AG09319 (cell line): ENCODE measurements around the gene GLA.

Experiments
- DNase-seq: peaks from one replicate; pipeline ENCODE4 v3.0.0-alpha.2; 2010; ENCODE audit warnings: low read depth; ENCODE audit errors: extremely low read depth
- CTCF ChIP-seq: IDR thresholded peaks from 2 replicates; pipeline ENCODE4 v1.5.1; 2011; ENCODE audit warnings: low read depth, mild to moderate bottlenecking, inconsistent platforms, low read length, moderate library complexity

The GLA gene

DNA sequence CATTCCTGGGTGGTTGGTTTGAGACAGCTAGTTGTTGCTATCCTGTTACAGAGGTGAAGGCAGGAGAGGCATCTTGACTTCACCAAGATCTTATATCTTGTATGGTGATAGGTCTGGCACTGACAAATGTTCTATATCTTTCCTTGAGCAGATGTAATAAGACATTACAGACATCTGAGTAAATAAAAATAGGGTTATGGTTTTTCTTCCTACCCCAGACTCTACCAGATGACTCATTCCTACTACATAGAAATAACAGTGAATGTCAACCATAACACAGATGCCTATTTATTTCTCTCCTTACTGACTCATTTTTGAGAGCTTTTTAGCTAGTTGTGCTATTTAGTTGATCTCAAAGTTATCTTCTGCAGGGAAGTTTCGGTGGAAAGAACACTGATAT lies 22.2 kb upstream of the GLA start:
- no peak for TF ChIP-seq CTCF
- DNase-seq, result no peak

GRCh38 chrX:101427954-101428353 lies 20.2 kb upstream of the GLA start:
- no peak for TF ChIP-seq CTCF
- no peak for DNase-seq

- TF ChIP-seq CTCF, result no peak
- no peak for DNase-seq
Observed at GRCh38 chrX:101419489-101419888, 11.8 kb upstream of the GLA start.

DNA sequence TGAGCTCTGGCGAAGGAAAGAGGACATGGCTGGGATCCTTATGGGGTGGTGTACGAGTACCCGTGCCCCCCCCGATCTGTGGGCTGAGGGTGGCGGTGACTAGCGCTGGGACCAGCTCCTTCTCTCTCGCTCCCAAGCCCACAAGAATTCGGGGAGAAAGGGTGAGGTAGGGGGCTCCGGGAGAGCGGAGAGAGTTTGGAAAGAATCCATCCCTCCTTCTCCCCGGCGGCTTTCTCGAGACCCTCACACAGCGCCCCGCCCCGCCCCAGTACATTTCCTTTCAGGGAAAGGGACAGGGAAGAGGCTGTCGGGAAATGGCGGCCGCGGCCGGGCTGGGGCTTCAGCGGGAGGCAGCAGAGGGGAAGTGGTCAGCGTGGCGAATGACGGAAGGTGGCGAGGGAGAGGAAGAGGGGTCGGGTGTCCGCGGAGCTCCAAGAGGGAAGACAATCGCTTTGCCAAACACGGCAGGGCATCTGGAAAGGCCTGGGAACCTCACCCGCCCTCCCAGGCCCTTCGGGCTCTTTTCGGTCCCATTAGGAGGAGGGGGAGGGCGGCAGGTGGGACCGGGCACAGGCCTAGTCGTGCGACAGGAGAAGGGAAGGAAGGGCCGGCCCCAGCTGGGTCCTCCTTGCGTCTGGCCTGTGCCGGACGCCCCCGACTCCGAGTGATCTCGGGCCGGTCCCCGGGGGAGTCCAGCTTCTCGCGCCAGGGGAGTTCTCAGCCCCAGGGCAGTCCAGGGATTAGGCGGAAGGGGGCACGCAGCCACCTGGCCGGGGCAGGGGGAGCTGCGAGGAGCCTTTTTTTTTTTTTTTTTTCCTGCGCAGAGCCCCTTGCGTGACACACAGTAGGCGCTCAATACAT lies 10.5 kb upstream of the GLA start:
- TF ChIP-seq CTCF, result no peak
- no peak for DNase-seq

DNA sequence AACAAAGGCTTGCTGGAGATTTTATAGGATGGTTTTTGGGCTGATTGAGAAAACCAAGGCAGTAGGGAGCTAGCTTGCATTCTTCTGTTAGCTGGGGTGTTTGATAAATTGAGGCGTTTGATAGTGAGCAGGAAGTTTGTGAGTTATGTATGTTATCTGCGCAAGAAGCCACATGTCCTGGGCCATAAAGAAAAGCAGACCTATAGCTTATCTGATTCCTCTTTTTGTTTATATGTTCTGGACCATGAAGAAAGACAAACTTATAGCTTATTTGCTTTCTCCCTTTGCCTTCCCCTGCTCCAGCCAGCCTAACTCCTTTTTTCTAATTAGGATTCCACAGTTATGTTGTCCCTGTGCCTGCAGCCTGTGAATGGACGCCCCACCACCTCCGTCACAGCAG lies 9.5 kb upstream of the GLA start:
- no peak for TF ChIP-seq CTCF
- DNase-seq, result no peak

DNA sequence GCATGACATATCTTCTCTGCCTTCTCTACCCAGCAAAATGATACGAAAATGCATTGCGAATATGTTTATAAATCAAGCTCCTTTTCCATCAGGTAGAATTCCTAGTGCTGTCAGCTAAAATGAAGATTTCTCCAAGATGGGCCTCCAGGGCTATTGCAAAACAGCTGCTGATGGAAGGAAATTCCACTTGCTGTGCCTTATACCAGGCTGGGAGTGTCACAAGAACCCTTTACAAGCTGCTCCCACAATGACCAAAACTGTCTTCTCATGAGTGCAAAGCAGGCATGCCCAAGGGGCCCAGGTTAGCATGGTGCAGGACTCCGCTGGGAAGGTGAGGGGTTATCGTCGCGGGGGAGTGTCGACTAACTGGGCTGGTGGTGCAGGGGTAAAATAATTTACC lies 9.0 kb upstream of the GLA start:
- no peak for TF ChIP-seq CTCF
- no peak for DNase-seq

GRCh38 chrX:101415180-101416145 lies 7.7 kb upstream of the GLA start:
- peak; percentile 76 for TF ChIP-seq CTCF
- peak; percentile 59 for DNase-seq
